HFFc6 (cell line): ENCODE results near the gene PDPK1. TPM values are rescaled to one million over a fixed set of nuclear protein-coding genes. Genes with fewer than 3 reads are reported as not detected.
A peak's percentile ranks its signal among the peaks of the same experiment; 100 is the strongest.
"Not testable (repeated sequence)": the region's sequence is repeated elsewhere in the genome, so short reads cannot be mapped to it uniquely, and the experiment has no call there.

Experiments
- DNase-seq: peaks from one replicate; pipeline ENCODE4 v3.0.0-alpha.2; 2018
- H3K27ac Mint-ChIP-seq: 2 replicates; pipeline ENCODE4 v1.8.0; 2020; ENCODE audit warnings: mild to moderate bottlenecking, mixed read lengths
- H3K27me3 Mint-ChIP-seq: 2 replicates; pipeline ENCODE4 v1.8.0; 2021; ENCODE audit warnings: mild to moderate bottlenecking, moderate library complexity, mixed read lengths; ENCODE audit not compliant: insufficient read depth
- H3K36me3 Mint-ChIP-seq: 2 replicates; pipeline ENCODE4 v1.8.0; 2021; ENCODE audit warnings: low read depth, mixed read lengths
- H3K4me1 Mint-ChIP-seq: 2 replicates; pipeline ENCODE4 v1.8.0; 2020; ENCODE audit warnings: low read depth, mixed read lengths
- H3K4me3 Mint-ChIP-seq: 2 replicates; pipeline ENCODE4 v1.8.0; 2020; ENCODE audit warnings: mild to moderate bottlenecking, moderate library complexity, mixed read lengths
- H3K9me3 Mint-ChIP-seq: 2 replicates; pipeline ENCODE4 v1.8.0; 2020; ENCODE audit warnings: mild to moderate bottlenecking, mixed read lengths
- microRNA-seq: library from miRNA; unstranded; fragments of <30 nt; microRNA quantifications from one replicate; pipeline ENCODE4, GENCODE V29; 2019
- total RNA-seq, 6 experiments: library from RNA; stranded (reverse); fragmentation: NEBNext Ultra II Directional; extraction: Animal tissue kit (Norgen Biotek cat#: 25700); gene quantifications; 2 replicates in 1 of 6; 3 replicates in 5 of 6; pipeline ENCODE4 v1.2.3, GENCODE V29; 2021
- TF ChIP-seq, protein P1 (sequence below): fragments of 200-600 bp; sonication (generic); IDR thresholded peaks from 2 replicates; pipeline ENCODE4 v1.5.0; 2021; ENCODE audit warnings: antibody characterized with exemption, mild to moderate bottlenecking

Gene PDPK1
- total RNA-seq, 6 experiments from 2014 or later = 34.2 to 43.8 (median 37.0) TPM

- H3K9me3 Mint-ChIP-seq, DNase-seq, H3K36me3 Mint-ChIP-seq: not testable (repeated sequence)
Measured at GRCh38 chr16:2627075-2627474, 89.3 kb downstream of the PDPK1 start.

GRCh38 chr16:2631203-2631602 is 93.4 kb downstream of the PDPK1 start:
- H3K36me3 Mint-ChIP-seq, H3K4me3 Mint-ChIP-seq, H3K4me1 Mint-ChIP-seq, H3K27me3 Mint-ChIP-seq, H3K27ac Mint-ChIP-seq, DNase-seq, H3K9me3 Mint-ChIP-seq: not testable (repeated sequence)

More at GRCh38 chr16:2627075-2627474, 89.3 kb downstream of the PDPK1 start:
- not testable (repeated sequence) for H3K4me1 Mint-ChIP-seq, H3K4me3 Mint-ChIP-seq, H3K27me3 Mint-ChIP-seq, H3K27ac Mint-ChIP-seq

DNA sequence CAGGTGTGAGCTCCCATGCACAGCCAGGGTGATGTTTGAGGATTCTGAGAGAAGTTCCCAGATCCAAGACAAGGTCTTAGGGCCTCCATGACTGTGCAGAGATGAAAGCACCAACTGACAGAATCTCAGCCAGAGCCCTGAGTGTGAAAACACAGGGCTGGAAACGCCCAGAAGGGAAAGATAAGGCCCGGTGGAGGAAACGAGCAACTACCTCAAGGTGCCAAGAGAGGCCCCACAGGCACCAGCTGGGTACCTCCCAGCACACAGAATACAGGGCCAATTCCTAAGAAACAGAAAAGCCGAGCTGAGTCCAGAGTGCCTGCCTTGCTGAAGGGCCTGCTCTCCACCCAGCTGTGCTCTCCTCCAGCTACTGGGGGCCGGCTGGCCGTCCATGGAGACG is 94.5 kb downstream of the PDPK1 start:
- not testable (repeated sequence) for DNase-seq, H3K4me1 Mint-ChIP-seq, H3K4me3 Mint-ChIP-seq, H3K9me3 Mint-ChIP-seq, H3K36me3 Mint-ChIP-seq, H3K27me3 Mint-ChIP-seq, H3K27ac Mint-ChIP-seq

- TF ChIP-seq, protein P1, sequence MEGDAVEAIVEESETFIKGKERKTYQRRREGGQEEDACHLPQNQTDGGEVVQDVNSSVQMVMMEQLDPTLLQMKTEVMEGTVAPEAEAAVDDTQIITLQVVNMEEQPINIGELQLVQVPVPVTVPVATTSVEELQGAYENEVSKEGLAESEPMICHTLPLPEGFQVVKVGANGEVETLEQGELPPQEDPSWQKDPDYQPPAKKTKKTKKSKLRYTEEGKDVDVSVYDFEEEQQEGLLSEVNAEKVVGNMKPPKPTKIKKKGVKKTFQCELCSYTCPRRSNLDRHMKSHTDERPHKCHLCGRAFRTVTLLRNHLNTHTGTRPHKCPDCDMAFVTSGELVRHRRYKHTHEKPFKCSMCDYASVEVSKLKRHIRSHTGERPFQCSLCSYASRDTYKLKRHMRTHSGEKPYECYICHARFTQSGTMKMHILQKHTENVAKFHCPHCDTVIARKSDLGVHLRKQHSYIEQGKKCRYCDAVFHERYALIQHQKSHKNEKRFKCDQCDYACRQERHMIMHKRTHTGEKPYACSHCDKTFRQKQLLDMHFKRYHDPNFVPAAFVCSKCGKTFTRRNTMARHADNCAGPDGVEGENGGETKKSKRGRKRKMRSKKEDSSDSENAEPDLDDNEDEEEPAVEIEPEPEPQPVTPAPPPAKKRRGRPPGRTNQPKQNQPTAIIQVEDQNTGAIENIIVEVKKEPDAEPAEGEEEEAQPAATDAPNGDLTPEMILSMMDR = peak; percentile 53; the same call in 1 of the 2 replicates
- not testable (repeated sequence) for H3K27ac Mint-ChIP-seq, H3K4me3 Mint-ChIP-seq, H3K27me3 Mint-ChIP-seq, H3K36me3 Mint-ChIP-seq, H3K4me1 Mint-ChIP-seq, H3K9me3 Mint-ChIP-seq, DNase-seq
Measured at GRCh38 chr16:2639071-2639721, 101.4 kb downstream of the PDPK1 start.

DNA sequence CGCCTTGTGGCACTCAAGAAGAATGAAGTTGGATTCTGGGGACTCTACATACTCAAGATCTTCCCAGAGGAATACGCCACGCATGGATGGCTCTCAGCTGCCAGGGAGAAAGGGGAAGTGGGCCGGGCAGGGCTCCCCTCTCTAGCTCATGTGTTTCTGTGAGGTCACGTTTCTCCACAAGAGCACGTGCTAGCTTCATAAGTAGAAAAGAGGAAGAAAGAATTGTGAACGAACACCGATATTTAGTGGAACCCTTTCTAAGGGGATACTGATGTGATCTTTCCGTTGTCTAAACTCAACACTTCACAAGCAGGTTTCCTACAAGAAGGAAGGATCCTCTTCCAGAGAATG is 101.9 kb downstream of the PDPK1 start:
- not testable (repeated sequence) for H3K4me3 Mint-ChIP-seq, H3K4me1 Mint-ChIP-seq, H3K27ac Mint-ChIP-seq, DNase-seq, H3K9me3 Mint-ChIP-seq, H3K27me3 Mint-ChIP-seq, H3K36me3 Mint-ChIP-seq

GRCh38 chr16:2642561-2642960 is 104.7 kb downstream of the PDPK1 start:
- not testable (repeated sequence) for H3K27ac Mint-ChIP-seq, H3K36me3 Mint-ChIP-seq, DNase-seq, H3K9me3 Mint-ChIP-seq, H3K4me3 Mint-ChIP-seq, H3K27me3 Mint-ChIP-seq, H3K4me1 Mint-ChIP-seq

DNA sequence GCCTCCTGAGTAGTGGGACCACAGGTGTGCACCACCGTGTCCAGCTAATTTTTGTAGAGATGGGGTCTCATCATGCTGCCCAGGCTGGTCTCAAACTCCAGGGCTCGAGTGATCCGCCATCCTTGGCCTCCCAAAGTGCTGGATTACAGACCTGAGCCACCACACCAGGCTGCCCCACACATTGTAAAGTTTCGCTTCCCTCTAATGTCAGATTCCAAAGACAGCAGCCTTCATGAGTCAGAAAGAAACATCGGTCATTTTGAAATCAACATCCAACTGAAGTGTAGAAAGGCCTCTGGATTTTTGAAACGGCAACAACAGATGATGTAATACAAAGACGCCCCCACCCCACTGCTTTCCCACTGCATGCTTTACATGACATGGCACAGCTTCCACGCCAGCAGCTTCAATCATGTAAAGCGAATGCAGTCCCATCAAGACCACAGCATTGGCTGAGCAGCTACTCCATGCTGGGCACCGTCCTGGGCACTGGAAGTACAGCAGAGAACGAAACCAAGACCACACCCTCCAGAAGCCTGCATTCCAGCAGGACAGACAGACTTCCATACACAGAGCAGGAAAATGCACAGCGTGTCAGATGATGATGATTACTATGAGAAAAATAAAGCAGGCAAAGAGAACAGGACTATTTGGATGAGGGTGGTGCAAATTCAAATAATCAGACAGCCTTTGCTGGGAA is 107.1 kb downstream of the PDPK1 start:
- H3K4me3 Mint-ChIP-seq = not testable (repeated sequence)

DNA sequence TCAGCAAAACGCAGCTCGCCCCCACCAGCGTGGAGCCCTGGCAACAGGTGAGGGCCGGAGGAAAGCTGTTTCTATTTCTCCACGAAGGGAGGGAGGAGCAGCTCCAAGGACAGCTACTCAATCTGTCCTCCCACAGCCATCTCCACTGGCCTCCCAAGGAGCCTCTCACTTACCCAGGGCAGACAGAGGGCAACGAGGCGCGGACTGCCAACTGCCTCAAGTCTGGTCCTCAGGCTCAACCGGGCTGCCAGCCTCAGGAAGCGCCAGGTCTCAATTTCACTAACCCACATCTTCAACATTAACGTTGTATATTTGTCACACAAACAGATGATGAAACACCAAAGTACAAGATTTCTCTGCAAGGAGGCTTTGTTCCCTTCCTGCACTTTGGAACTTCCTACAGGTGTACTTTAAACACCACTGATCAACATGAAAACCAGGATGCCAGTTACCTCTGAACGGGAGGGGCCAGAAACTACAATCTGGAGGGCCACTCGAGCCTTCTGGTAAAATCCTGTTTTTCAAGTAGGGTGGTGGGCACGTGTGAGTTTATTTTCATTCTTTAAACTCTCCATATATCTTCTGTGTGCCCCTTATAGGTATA is 113.5 kb downstream of the PDPK1 start:
- H3K9me3 Mint-ChIP-seq = not testable (repeated sequence)

More for the DNA sequence above, 107.1 kb downstream of the PDPK1 start:
- H3K27me3 Mint-ChIP-seq, DNase-seq, H3K9me3 Mint-ChIP-seq, H3K27ac Mint-ChIP-seq, H3K4me1 Mint-ChIP-seq, H3K36me3 Mint-ChIP-seq: not testable (repeated sequence)

More for the DNA sequence above, 113.5 kb downstream of the PDPK1 start:
- not testable (repeated sequence) for H3K4me3 Mint-ChIP-seq, DNase-seq, H3K27me3 Mint-ChIP-seq, H3K4me1 Mint-ChIP-seq, H3K27ac Mint-ChIP-seq, H3K36me3 Mint-ChIP-seq

Small RNA genes within 50 kb of the gene (microRNA-seq; reads per million reads assigned to microRNA genes)
- not detected for gene MIR3178

Other genes with a start within 250 kb of the PDPK1 start
- 1 to 10 TPM; 1.9 to 3.6 (median 2.4) TPM for gene ABCA3, start 197.3 kb upstream of the PDPK1 start, total RNA-seq
- gene CCNF, start 108.6 kb upstream of the PDPK1 start, total RNA-seq = 10 to 100 TPM; 10.9 to 22.3 (median 19.8) TPM
- 1 to 10 TPM; 3.6 to 8.3 (median 8.0) TPM for gene TEDC2, start 77.9 kb upstream of the PDPK1 start, total RNA-seq
- under 1 TPM; 0.22 to 0.47 (median 0.33) TPM for gene NTN3, start 66.7 kb upstream of the PDPK1 start, total RNA-seq
- gene TBC1D24, start 62.9 kb upstream of the PDPK1 start, total RNA-seq = 10 to 100 TPM; 15.8 to 30.3 (median 19.0) TPM
- 100 to 1,000 TPM; 303 to 341 (median 309) TPM for gene ATP6V0C, start 24.1 kb upstream of the PDPK1 start, total RNA-seq
- gene AMDHD2, start 17.6 kb upstream of the PDPK1 start, total RNA-seq = 10 to 100 TPM; 15.6 to 19.3 (median 18.6) TPM
- not detected for gene CEMP1, start 6.6 kb upstream of the PDPK1 start, total RNA-seq
- 10 to 100 TPM; 27.1 to 30.9 (median 28.8) TPM for gene KCTD5, start 144.5 kb downstream of the PDPK1 start, total RNA-seq
- under 1 TPM; 0.17 to 0.43 (median 0.31) TPM for gene PRSS27, start 182.2 kb downstream of the PDPK1 start, total RNA-seq
- 100 to 1,000 TPM; 223 to 317 (median 269) TPM for gene SRRM2, start 214.6 kb downstream of the PDPK1 start, total RNA-seq
- gene ELOB, start 239.3 kb downstream of the PDPK1 start, total RNA-seq = 100 to 1,000 TPM; 329 to 403 (median 352) TPM
- not detected for gene PRSS33, start 249.5 kb downstream of the PDPK1 start, total RNA-seq